HL-60 (cell line): ENCODE data around the gene XXYLT1.

Source experiments
- DNase-seq, 2 experiments: peaks; one replicate each; pipeline ENCODE4 v3.0.0-alpha.2; 2010 to 2020; ENCODE audit warnings: low read depth in 1 of 2, low spot score in 1 of 2
- H3K27ac ChIP-seq: fragments of 250-450 bp; sonication (Bioruptor Pico); replicated peaks from 2 replicates; pipeline ENCODE4 v1.5.1; 2020; ENCODE audit warnings: mild to moderate bottlenecking, moderate library complexity
- H3K27me3 ChIP-seq: fragments of 250-450 bp; sonication (Bioruptor Pico); 2 replicates; pipeline ENCODE4 v1.5.1; 2021; ENCODE audit warnings: mild to moderate bottlenecking, moderate library complexity; ENCODE audit not compliant: insufficient read depth, poor library complexity, severe bottlenecking
- H3K4me3 ChIP-seq: replicated peaks from 2 replicates; pipeline ENCODE4 v1.5.1; 2011; ENCODE audit warnings: mild to moderate bottlenecking, control low read depth, low read length; ENCODE audit not compliant: insufficient read depth
- GABPA ChIP-seq: IDR thresholded peaks from 2 replicates; pipeline ENCODE4 v1.6.1; 2012; ENCODE audit warnings: low read depth
- POLR2AphosphoS5 ChIP-seq: IDR thresholded peaks from 2 replicates; pipeline ENCODE4 v1.6.1; 2012; ENCODE audit warnings: low read depth
- SPI1 ChIP-seq: IDR thresholded peaks from 2 replicates; pipeline ENCODE4 v1.6.1; 2012; ENCODE audit warnings: low read depth, mild to moderate bottlenecking, borderline replicate concordance
- TF ChIP-seq, protein P1 (sequence below): IDR thresholded peaks from 2 replicates; pipeline ENCODE4 v1.6.1; 2012; ENCODE audit warnings: low read depth; ENCODE audit not compliant: insufficient replicate concordance
- TF ChIP-seq, protein P2 (sequence below): IDR thresholded peaks from one replicate; pipeline ENCODE4 v1.5.1; 2011; ENCODE audit warnings: low read length, control low read depth, inconsistent platforms; ENCODE audit not compliant: insufficient read depth

The XXYLT1 gene

DNA sequence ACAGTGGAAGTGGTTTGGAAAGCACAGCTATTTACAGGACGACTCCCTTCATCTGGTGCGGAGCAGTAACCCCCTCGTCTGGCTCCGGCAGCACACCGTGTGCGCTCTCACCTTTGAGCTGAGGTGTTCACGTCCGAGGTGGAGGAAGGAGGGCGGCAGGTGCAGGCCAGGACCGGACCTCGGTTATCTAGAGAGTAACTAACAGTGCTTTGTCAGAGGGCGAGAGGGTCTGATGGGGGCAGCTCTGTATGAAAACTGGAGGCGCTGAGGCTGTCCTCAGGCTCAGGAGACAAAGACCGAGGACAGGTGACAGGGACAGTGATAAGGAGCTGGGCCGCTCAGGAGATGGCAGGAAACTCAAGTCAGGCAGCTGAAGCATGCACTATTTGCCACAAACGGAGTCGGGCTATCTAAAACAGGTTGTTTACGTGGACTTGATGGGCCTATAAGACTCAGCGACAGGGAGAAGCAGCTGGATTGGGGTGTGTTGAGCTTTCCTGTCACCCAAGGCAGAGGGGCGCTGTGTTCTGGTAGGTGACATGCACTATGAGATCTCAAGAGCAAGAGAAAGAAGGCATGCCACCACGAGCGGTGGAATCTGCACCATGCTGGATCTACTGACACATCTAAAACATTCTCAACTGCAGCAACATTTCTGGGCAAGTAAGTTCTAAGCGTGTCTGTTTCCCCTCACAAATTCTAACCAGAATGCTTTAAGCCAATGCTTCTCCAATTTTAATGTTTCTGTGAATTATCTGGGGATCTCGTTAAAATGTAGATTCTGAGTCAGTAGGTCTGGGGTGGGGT, 155.2 kb downstream of the XXYLT1 start:
- no peak overlapping the region for H3K4me3 ChIP-seq
- no peak for DNase-seq
- TF ChIP-seq, protein P1, sequence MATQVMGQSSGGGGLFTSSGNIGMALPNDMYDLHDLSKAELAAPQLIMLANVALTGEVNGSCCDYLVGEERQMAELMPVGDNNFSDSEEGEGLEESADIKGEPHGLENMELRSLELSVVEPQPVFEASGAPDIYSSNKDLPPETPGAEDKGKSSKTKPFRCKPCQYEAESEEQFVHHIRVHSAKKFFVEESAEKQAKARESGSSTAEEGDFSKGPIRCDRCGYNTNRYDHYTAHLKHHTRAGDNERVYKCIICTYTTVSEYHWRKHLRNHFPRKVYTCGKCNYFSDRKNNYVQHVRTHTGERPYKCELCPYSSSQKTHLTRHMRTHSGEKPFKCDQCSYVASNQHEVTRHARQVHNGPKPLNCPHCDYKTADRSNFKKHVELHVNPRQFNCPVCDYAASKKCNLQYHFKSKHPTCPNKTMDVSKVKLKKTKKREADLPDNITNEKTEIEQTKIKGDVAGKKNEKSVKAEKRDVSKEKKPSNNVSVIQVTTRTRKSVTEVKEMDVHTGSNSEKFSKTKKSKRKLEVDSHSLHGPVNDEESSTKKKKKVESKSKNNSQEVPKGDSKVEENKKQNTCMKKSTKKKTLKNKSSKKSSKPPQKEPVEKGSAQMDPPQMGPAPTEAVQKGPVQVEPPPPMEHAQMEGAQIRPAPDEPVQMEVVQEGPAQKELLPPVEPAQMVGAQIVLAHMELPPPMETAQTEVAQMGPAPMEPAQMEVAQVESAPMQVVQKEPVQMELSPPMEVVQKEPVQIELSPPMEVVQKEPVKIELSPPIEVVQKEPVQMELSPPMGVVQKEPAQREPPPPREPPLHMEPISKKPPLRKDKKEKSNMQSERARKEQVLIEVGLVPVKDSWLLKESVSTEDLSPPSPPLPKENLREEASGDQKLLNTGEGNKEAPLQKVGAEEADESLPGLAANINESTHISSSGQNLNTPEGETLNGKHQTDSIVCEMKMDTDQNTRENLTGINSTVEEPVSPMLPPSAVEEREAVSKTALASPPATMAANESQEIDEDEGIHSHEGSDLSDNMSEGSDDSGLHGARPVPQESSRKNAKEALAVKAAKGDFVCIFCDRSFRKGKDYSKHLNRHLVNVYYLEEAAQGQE = no peak
- TF ChIP-seq POLR2AphosphoS5 (no peak), SPI1 (no peak), GABPA (no peak)
- H3K27ac ChIP-seq = no peak overlapping the region
- H3K27me3 ChIP-seq = no peaks in the 10 kb centered on the region

DNA sequence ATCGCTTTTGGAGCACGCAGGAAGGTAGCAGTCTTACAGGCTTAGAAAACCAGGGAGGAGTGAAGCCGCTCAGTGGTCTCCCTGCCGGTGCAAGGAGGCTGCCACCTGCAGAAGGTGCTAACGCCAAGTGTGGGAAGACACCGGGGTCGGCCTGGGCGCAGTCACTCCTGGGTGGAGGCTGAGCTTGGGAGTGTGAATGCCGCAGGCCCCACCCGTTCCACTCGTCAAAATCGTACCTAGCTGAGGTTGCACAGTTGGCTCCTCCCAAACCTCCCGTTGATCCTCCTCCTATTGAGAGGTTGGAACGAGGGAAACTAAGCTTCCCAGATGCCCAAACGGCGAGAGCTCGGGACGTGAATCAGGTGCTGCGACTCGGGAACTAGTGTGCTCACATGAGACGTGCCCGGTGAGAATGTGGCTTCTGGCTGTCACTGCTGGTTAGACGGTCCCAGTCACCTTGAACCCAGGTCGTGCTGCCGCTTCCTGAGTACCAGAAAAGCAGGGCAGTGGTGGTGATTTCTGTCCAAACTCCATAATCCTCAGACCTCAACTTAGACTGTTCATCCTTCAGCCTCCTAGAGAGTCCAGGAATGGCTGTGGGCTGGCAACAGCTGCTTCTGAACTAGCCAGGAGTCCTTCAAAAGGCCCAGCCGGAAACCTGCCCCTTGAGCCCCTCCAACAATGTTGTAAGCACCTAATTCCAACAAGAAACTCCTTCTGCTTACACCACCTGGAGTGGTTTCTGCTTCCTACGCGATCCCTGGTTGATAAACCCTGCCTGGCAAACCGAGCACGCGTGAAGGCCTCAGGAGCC, 156.0 kb downstream of the XXYLT1 start:
- no peak overlapping the region for H3K27ac ChIP-seq
- TF ChIP-seq, protein P2, sequence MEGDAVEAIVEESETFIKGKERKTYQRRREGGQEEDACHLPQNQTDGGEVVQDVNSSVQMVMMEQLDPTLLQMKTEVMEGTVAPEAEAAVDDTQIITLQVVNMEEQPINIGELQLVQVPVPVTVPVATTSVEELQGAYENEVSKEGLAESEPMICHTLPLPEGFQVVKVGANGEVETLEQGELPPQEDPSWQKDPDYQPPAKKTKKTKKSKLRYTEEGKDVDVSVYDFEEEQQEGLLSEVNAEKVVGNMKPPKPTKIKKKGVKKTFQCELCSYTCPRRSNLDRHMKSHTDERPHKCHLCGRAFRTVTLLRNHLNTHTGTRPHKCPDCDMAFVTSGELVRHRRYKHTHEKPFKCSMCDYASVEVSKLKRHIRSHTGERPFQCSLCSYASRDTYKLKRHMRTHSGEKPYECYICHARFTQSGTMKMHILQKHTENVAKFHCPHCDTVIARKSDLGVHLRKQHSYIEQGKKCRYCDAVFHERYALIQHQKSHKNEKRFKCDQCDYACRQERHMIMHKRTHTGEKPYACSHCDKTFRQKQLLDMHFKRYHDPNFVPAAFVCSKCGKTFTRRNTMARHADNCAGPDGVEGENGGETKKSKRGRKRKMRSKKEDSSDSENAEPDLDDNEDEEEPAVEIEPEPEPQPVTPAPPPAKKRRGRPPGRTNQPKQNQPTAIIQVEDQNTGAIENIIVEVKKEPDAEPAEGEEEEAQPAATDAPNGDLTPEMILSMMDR = no peak
- no peak for TF ChIP-seq SPI1
- TF ChIP-seq, protein P1 = no peak
- TF ChIP-seq GABPA = no peak
- no peak for TF ChIP-seq POLR2AphosphoS5
- H3K4me3 ChIP-seq = no peak overlapping the region
- no peak for DNase-seq
- H3K27me3 ChIP-seq = no peaks in the 10 kb centered on the region

DNA sequence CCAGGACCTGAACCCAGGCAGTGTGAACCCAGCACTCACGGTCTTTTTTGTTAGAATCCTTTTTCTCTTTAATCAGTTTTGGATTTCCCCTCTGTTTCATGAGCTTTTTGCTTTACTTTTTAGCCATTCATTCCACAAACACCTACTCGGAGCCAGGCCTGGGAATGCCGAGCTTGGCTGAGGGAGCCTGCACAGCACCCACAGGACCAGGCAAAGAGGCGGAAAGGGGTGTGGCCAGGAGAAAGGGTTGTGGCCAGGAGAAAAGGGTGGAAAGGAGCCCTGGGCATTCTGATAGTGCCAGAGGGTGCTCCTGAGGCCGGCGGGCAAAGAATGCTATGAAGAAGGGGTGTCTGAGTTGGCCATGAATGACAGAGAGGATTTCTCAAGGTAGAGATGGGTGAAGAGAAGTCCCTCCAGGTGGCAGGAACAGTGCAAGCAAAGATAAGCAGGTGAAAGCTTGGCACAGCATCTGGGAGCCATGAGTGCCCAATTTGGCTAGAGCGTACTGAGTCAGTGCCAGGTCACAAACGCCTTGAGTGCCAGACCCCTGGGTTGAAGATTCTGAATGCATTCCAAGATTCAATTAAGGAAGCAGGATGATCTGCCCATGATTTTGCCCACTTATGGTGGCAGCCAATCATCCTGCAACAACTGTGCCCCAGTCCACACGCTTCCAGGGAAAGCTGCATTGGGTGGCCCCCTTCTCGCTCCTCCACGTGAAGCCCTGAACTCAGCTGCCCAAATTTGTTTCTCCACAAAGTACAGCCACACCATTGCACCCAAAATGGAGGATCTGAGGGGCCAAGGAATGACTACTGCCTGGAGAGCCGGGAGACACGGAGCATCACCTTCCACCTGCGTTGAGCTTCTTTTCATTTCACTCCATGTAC, 157.2 kb downstream of the XXYLT1 start:
- no peak for TF ChIP-seq SPI1
- TF ChIP-seq, protein P1 = no peak
- TF ChIP-seq GABPA = no peak
- TF ChIP-seq, protein P2 = no peak
- H3K27ac ChIP-seq = no peak overlapping the region
- DNase-seq = no peak
- H3K27me3 ChIP-seq = no peaks in the 10 kb centered on the region
- H3K4me3 ChIP-seq = no peak overlapping the region
